ENCODE measurements around the gene LRCH3. TPM values are rescaled to one million over a fixed set of nuclear protein-coding genes. Genes with fewer than 3 reads are reported as not detected.
"Not testable (repeated sequence)": the region's sequence is repeated elsewhere in the genome, so short reads cannot be mapped to it uniquely, and the experiment has no call there.

The LRCH3 gene
- total RNA-seq, 1 donor from 2014 or later: 27.6 TPM

- intact Hi-C loops (cut with DNase I); DNase-seq (ENCODE audit: low spot score): not testable (repeated sequence)
These were observed 117.5 kb downstream of the LRCH3 start for GRCh38 chr3:197908550-197908949.

DNA sequence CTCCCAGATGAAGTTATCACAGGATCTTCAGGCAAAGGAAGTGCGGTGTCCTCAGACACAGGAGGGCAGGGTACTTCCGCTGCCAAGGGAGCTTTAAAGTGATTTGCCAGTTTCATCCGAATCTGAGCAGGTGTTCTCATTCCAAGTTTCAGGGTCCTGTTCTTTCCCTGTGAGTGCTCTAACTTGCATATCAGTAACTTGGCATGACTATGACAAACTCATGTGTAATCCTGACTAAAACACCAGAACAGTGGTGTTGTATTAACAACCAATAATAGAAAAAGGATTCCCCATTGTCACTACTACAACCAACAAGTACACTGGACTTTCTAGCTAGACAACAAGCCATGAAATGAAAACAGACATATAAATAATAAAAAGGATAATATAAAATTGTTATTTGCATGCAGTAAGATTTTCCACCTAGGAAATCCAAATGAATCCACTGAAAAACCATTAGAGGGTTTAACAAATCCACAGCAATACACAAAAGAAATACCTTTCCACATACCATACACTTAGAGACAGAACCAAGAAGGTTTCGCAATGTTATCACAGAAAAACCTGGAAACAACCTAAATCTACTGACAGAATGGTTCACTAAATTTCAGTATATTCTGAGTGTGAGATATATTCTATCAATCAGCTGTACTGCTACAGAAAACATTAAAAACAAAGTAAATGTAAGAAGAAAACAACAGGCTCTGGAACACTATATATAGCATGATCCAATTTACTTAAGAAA, 118.1 kb downstream of the LRCH3 start:
- intact Hi-C loops (cut with DNase I): no loop called here
- DNase-seq (ENCODE audit: low spot score): no peak

DNA sequence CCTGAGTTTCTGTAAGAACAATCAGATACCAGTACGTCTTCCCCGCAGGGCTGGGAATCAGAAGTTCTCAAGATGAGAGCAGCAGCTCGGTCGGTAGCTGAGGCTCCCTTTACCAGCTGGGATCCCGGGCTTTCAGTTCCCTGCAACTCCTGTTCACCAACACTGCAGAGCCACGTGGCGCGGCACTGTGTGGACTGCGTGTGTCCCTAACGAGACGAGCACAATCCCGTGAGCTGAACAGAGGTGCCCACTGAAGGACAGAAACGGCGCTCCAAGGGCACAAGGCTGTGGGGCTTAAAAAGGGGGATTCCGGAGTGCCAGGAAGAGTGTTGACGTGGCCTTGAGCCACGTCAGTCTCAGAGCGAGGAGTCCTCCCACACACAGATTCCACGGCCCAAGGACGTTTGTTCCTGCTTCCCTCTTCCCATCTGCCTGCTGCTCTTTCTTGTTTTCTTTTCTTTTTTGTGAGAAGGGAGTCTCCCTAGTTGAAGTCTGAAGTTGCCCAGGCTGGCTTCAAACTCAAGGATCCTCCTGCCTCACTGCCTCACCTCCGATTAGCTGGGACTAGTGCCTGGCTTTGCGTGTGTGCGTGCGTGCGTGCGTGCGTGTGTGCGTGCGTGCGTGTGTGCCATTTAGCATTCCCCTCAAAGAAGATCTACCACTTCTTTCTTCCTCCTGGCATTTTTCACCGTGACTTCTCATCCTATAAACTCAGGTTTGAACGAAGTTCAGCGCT, 121.9 kb downstream of the LRCH3 start:
- intact Hi-C loops (cut with DNase I): no loop called here

GRCh38 chr3:197913641-197914380, 122.8 kb downstream of the LRCH3 start:
- intact Hi-C loops (cut with DNase I): no loop called here
- no peak for DNase-seq (ENCODE audit: low spot score)

More for the DNA sequence above, 121.9 kb downstream of the LRCH3 start:
- no peak for DNase-seq (ENCODE audit: low spot score)

GRCh38 chr3:197921429-197922275, 130.6 kb downstream of the LRCH3 start:
- intact Hi-C loops (cut with DNase I); DNase-seq (ENCODE audit: low spot score): not testable (repeated sequence)

DNA sequence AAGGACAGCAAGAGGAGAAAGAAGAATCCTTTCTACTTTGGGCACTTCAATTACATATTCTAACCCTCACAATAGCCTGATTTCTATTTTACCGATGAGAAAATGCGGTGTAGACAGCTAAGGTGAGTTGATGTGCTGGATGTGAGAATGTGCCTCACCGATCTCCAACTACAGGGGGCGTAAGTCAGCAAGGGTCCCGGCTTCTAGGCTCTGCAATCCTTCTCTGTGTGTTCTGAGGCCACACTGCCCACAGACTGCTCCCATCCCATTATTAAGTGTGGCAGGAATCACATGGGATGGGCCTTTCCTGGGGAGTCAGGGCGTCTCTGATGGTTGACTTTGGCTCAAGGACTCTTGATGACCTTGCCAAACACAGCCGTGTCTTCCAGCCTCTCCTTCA, 135.4 kb downstream of the LRCH3 start:
- intact Hi-C loops (cut with DNase I): no loop called here
- no peak for DNase-seq (ENCODE audit: low spot score)

- intact Hi-C loops (cut with DNase I); DNase-seq (ENCODE audit: low spot score): not testable (repeated sequence)
These were observed 136.5 kb downstream of the LRCH3 start for GRCh38 chr3:197927578-197927977.

GRCh38 chr3:197936819-197937384, 145.8 kb downstream of the LRCH3 start:
- intact Hi-C loops (cut with DNase I): no loop called here
- DNase-seq (ENCODE audit: low spot score): no peak

Other genes with a start within 250 kb of the LRCH3 start
- 61.4 TPM for gene BDH1, start 235.3 kb upstream of the LRCH3 start, total RNA-seq
- gene RUBCN, start 54.4 kb upstream of the LRCH3 start, total RNA-seq: 41.0 TPM
- gene FYTTD1, start 41.4 kb upstream of the LRCH3 start, total RNA-seq: 87.5 TPM
- 563 TPM for gene RPL35A, start 158.9 kb downstream of the LRCH3 start, total RNA-seq
- gene LMLN, start 169.0 kb downstream of the LRCH3 start, total RNA-seq: 10.1 TPM